B cell (primary cell): Measurements from ENCODE around the gene TRIB2.

ENCODE experiments used
- EZH2 ChIP-seq: IDR thresholded peaks from 2 replicates; pipeline ENCODE4 v1.6.1; 2012; ENCODE audit warnings: borderline replicate concordance, low read depth, mild to moderate bottlenecking, moderate library complexity, low read length; ENCODE audit not compliant: insufficient read depth, poor library complexity, severe bottlenecking
- TF ChIP-seq, protein P1 (sequence below): fragments of 200-600 bp; IDR thresholded peaks from one replicate; pipeline ENCODE4 v1.8.0; 2022; ENCODE audit warnings: antibody characterized with exemption, mild to moderate bottlenecking

DNA sequence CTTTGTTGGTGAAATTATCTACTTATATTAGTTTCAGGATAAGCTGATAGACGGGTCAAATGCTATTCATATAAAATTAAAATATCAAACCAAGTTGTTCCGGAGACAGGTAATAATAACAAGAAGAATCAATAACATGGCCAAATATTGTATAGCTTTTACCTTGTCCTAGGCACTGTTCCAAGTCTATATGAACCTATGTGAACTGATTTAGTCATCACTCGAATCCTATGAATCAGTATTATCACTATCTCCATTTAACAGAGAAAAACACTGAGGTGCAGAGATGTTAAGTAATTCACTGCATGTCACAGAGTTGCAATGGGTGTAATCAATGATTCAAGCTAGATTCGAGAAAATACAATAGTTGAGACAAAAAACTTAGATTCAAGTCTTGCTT is 40.0 kb upstream of the TRIB2 start:
- TF ChIP-seq, protein P1, sequence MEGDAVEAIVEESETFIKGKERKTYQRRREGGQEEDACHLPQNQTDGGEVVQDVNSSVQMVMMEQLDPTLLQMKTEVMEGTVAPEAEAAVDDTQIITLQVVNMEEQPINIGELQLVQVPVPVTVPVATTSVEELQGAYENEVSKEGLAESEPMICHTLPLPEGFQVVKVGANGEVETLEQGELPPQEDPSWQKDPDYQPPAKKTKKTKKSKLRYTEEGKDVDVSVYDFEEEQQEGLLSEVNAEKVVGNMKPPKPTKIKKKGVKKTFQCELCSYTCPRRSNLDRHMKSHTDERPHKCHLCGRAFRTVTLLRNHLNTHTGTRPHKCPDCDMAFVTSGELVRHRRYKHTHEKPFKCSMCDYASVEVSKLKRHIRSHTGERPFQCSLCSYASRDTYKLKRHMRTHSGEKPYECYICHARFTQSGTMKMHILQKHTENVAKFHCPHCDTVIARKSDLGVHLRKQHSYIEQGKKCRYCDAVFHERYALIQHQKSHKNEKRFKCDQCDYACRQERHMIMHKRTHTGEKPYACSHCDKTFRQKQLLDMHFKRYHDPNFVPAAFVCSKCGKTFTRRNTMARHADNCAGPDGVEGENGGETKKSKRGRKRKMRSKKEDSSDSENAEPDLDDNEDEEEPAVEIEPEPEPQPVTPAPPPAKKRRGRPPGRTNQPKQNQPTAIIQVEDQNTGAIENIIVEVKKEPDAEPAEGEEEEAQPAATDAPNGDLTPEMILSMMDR, result no peak
- no peak for TF ChIP-seq EZH2
